ENCODE measurements around the gene TNFRSF17.
"Not testable (repeated sequence)": the region's sequence is repeated elsewhere in the genome, so short reads cannot be mapped to it uniquely, and the experiment has no call there.

TNFRSF17 gene

DNA sequence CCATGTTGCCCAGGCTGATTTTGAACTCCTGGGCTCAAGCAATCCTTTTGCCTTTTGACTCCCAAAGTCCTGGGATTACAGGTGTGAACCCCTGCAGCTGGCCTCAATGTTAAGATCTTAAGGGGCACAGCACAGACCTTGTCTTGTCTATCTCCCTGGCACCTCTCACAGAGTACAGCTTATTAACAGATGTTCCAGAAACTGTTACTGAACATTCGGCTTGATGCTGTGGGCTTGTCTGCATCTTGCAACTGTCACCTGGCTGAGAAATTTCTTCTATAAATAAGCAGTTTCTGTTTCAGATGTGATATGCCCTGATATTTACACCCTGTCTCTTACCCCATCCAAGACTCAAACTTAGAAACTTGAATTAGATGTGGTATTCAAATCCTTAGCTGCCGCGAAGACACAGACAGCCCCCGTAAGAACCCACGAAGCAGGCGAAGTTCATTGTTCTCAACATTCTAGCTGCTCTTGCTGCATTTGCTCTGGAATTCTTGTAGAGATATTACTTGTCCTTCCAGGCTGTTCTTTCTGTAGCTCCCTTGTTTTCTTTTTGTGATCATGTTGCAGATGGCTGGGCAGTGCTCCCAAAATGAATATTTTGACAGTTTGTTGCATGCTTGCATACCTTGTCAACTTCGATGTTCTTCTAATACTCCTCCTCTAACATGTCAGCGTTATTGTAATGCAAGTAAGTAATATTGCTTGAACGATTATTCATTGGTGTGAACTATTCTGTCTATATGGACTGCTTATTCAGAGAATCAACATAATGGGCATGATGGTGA, at the start of gene TNFRSF17:
Gene TNFRSF17 (plus strand): TSS at position 450 of the 791 bp plus-strand sequence. CDS start 115 bp downstream, at position 565.
- Histone ChIP-seq H3K4me3 (no peak within 1 kb of the TSS), H3K27me3 (peaks cover 0 to 6% of the 10 kb centered on the region in 2 donors), H3K27ac (no peak within 1 kb of the TSS), H3K9me3 (no peaks in the 10 kb centered on the region), H3K36me3 (no peaks in the 10 kb centered on the region), H3K4me1 (no peaks in the 10 kb centered on the region)
- DNase-seq: no peak
- intact Hi-C loops (cut with DNase I; ENCODE audit: low total_unique reads): no loop called here
- TF ChIP-seq, protein P1, sequence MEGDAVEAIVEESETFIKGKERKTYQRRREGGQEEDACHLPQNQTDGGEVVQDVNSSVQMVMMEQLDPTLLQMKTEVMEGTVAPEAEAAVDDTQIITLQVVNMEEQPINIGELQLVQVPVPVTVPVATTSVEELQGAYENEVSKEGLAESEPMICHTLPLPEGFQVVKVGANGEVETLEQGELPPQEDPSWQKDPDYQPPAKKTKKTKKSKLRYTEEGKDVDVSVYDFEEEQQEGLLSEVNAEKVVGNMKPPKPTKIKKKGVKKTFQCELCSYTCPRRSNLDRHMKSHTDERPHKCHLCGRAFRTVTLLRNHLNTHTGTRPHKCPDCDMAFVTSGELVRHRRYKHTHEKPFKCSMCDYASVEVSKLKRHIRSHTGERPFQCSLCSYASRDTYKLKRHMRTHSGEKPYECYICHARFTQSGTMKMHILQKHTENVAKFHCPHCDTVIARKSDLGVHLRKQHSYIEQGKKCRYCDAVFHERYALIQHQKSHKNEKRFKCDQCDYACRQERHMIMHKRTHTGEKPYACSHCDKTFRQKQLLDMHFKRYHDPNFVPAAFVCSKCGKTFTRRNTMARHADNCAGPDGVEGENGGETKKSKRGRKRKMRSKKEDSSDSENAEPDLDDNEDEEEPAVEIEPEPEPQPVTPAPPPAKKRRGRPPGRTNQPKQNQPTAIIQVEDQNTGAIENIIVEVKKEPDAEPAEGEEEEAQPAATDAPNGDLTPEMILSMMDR (IDR thresholded peaks at IDR 0.05): no peak

DNA sequence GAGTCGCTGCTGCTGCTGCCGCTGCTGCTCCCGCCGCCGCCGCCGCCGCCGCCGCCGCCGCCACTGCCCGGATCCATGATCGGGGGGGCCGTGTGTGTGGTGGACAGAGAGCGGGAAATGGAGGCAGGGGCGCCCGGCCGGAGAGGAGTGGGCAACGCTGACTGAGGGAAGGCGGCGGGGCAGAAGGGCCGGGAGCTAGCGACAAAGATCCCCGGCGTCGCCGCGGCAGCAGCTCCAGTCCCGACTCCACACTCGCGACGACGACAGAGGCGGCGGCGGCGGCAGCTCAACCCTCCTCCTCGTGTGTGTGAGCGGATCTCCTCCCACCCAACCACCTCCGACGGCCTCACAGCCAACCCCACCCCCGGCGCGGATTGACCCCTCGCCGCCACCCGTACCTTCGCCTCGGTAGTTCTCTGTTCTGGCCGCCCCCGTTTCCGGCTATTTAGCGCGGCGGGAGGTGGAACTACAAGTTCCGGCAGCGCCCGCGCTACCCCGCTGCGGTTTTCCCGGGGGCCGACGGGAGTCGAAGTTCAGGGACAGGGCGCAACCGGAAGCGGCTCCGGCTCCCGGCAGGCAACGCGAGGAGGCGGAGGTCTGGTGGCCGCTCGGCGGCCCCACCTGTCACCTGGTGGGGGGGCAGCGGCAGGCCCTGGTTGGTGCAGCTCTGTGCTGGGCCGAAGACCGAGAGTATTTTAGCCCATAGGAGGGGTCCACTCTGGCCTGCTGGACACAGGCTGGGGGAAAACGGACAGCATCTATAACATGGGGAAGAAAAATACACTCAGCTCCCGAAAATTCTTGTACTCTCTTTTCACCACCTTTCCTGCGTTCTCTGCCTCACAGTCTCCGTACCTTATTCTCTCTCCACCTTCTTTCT, 49.1 kb upstream of the TNFRSF17 start, which contains the start of gene GSPT1:
Gene GSPT1 (minus strand): TSS at position 313 of the 880 bp plus-strand sequence. CDS start 236 bp downstream, at position 77.
- intact Hi-C loops (cut with DNase I; ENCODE audit: low total_unique reads): loop anchor here (10.0 kb wide), 2 partner anchors 59 to 71 kb away; partner anchors contain the start of gene SNX29
- H3K4me1 ChIP-seq: peaks cover 0 to 37% (median 24%) of the 10 kb centered on the region in 4 donors
- H3K9me3 ChIP-seq: no peaks in the 10 kb centered on the region
- TF ChIP-seq, protein P1 (IDR thresholded peaks at IDR 0.05): peak; percentile 19 to 60
- peak within 1 kb of the TSS; percentile 80 to 96 for H3K4me3 ChIP-seq
- peak within 1 kb of the TSS; percentile 91 to 94 for H3K27ac ChIP-seq
- DNase-seq: peak; percentile 98 to 99
- no peaks in the 10 kb centered on the region for H3K36me3 ChIP-seq
- H3K27me3 ChIP-seq: no peaks in the 10 kb centered on the region

DNA sequence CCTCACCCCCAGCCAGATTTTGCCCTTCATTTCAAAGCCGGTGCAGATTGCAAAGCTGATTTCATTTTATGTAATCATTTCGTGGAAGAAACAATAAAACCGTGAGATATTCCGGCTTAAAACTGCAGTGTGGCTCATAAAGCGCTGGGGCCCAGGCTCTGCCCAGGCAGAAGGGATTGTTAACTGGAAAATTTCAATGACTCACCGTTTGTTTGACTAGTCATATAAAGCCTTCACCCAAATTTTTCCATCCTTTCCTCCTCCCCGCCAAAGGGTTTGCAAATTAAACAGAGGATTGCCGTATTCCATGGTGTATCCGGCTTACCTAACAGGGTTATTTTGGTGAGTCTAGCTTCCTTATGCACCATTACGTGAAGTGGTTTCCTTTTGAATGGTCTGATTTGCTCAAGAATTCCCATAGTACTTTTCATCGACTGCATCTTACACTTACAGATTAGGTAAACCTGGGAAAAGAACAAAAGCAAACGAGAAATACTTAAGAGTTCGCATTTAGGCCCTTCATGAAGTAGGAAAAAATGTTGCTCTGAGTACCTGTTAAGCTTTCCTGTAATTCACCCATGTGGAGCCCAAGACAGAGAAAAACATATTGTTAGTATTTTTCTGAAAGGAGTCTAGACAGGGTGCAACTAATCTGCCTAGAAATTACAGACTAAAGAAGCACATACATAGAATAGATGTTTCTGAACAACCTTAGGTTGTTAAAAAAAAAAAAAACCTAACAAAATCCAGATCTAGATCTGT, 48.3 kb upstream of the TNFRSF17 start:
- Histone ChIP-seq H3K9me3 (no peaks in the 10 kb centered on the region), H3K4me1 (peaks cover 0 to 29% (median 20%) of the 10 kb centered on the region in 4 donors), H3K27me3 (no peaks in the 10 kb centered on the region), H3K4me3 (peak overlapping the region; percentile 80 to 96), H3K27ac (peak overlapping the region; percentile 91 to 94), H3K36me3 (no peaks in the 10 kb centered on the region)
- DNase-seq: no peak
- TF ChIP-seq, protein P1 (IDR thresholded peaks at IDR 0.05): no peak
- intact Hi-C loops (cut with DNase I; ENCODE audit: low total_unique reads): loop anchor here (10.0 kb wide), 2 partner anchors 58 to 72 kb away; partner anchors contain the start of gene SNX29

DNA sequence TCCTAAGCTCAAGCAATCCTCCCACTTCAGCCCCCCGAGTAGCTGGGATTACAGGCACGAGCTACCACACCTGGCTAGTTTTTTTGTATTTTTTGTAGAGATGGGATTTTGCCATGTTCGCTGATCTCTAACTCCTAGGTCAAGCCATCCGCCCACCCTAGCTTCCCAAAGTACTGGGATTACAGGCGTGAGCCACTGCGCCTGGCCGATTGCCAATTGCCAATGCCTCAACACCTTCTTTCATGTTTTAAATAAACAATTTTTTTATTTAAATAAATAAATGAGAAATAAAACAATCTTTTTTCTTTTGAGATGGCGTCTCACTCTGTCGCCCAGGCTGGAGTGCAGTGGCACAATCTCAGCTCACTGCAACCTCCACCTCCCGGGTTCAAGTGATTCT, 41.0 kb upstream of the TNFRSF17 start:
- H3K4me3 ChIP-seq; H3K4me1 ChIP-seq; DNase-seq; intact Hi-C loops (cut with DNase I; ENCODE audit: low total_unique reads); H3K36me3 ChIP-seq; H3K27ac ChIP-seq; H3K27me3 ChIP-seq; H3K9me3 ChIP-seq: not testable (repeated sequence)

DNA sequence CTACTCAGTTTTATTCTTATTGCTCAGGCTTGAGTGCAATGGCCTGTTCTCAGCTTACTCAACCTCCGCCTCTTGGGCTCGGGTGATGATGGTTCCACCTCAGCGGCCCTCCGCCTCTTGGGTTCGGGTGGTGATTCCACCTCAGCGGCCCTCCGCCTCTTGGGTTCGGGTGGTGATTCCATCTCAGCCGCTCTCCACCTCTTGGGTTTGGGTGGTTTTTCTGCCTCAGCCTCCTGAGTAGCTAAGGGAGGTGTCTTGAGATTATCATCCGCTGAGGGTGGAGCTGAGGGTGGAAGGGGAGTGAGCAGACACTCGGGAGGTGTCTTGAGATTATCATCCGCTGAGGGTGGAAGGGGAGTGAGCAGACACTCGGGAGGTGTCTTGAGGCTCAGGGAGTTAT, 37.7 kb upstream of the TNFRSF17 start:
- H3K4me1 ChIP-seq; H3K9me3 ChIP-seq; intact Hi-C loops (cut with DNase I; ENCODE audit: low total_unique reads); DNase-seq; H3K27ac ChIP-seq; H3K27me3 ChIP-seq; H3K4me3 ChIP-seq; H3K36me3 ChIP-seq: not testable (repeated sequence)

DNA sequence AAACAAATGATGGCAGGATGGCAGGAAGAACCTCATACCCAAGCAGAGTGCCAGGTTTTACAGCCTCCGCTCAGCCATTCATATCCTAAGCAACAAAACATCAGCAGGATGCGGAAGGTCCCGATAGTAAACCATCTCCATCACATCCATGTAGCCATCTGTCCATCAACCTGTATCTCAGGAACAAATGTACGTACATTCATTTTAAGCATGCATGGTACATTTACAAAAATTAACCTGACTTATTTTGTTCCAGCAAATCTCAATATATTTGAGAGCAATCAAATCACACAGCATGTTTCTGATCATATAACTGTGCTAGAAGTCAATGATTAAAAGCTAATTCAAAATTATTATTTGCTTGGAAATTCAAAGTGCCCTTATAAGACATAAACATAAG, 23.1 kb upstream of the TNFRSF17 start, which contains the start of gene NPIPB2:
Gene NPIPB2 (minus strand): TSS at position 101 of the 400 bp plus-strand sequence. CDS start 0 bp downstream, at position 101.
- H3K27me3 ChIP-seq; H3K36me3 ChIP-seq; H3K27ac ChIP-seq; DNase-seq; H3K4me3 ChIP-seq; H3K9me3 ChIP-seq; intact Hi-C loops (cut with DNase I; ENCODE audit: low total_unique reads); H3K4me1 ChIP-seq: not testable (repeated sequence)

Data from tibial artery (tissue), 4 donors.